NCI-H82 treated with DMSO at 0.1 percent for 48 hours (cell line): Measurements from ENCODE around the gene EPB41.
"Not testable (repeated sequence)": the region's sequence is repeated elsewhere in the genome, so short reads cannot be mapped to it uniquely, and the experiment has no call there.

Experiments used
- DNase-seq: peaks from one replicate; lab custom pipeline; 2025; ENCODE audit not compliant: unreplicated experiment; lab: John Stamatoyannopoulos, UW

Gene EPB41

DNA sequence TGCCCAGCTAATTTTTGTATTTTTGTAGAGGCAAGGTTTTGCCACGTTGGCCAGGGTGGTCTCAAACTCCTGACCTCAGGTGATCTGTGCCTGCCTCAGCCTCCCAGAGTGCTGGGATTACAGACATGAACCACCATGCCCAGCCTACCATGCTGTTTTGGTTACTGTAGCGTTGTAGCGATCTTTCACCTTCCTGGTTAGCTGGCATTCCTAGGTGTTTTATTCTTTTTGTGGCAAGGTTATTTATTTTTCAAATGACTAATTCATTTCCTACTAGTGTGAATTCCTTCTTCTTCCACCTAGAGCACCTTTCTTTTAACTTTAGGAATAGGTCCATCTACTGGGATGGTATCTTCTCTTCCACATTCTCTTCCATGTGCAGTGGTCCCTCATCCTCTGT, 180.1 kb downstream of the EPB41 start:
- no peak for DNase-seq

- no peak for DNase-seq
Observed at GRCh38 chr1:29094954-29095353, 180.6 kb downstream of the EPB41 start.

- DNase-seq: no peak
Observed at GRCh38 chr1:29096231-29096886, 182.0 kb downstream of the EPB41 start.

GRCh38 chr1:29099286-29099685, 184.9 kb downstream of the EPB41 start:
- no peak for DNase-seq

GRCh38 chr1:29100487-29100886, 186.1 kb downstream of the EPB41 start:
- no peak for DNase-seq

DNA sequence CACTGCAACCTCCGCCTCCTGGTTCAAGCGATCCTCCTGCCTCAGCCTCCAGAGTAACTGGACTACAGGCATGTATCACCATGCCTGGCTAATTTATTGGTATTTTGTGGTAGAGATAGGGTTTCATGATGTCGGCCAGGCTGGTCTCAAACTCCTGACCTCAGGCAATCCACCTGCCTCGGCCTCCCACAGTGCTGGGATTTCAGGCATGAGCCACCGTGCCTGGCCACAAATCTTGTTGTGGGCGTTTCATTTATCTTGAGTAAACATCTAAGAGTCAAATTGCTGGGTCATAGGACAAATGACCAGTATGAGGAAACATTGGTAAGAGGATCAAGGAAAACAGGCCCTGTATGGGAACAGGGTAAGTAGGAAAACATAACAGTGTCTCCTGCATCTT, 191.5 kb downstream of the EPB41 start:
- DNase-seq: no peak

DNA sequence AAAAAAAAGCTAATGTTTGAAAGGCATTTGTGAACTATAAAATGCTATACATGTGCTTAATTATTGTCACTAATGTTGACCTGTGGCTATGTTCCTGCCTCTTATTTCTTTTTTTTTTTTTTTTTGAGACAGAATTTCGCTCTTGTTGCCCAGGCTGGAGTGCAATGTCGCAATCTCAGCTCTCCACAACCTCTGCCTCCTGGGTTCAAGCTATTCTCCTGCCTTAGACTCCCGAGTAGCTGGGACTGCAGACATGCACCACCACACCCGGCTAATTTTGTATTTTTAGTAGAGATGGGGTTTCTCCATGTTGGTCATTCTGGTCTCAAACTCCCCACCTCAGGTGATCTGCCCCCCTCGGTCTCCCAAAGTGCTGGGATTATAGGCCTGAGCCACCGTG, 193.7 kb downstream of the EPB41 start:
- not testable (repeated sequence) for DNase-seq

GRCh38 chr1:29112705-29113412, 198.5 kb downstream of the EPB41 start:
- DNase-seq: no peak

GRCh38 chr1:29113413-29114117, 199.2 kb downstream of the EPB41 start:
- DNase-seq: no peak

DNA sequence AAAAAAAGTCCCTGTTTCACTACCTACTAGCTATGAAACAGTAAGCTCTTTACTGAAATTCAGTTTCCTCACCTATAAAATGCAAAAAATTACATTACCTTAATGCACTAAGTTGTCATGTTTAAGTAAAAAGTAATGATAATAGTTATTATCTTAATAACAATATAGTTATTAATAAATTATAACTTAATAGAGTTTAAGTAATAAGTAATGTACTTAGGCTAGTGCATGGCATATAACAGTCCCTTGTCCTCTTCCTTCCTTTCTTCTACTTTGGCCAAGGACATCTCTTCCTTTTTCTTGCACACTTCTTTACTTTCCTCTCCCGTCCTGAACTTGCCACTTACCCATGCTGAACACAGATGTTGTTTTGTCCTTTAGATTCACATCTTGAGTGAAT, 200.3 kb downstream of the EPB41 start:
- DNase-seq: no peak

DNA sequence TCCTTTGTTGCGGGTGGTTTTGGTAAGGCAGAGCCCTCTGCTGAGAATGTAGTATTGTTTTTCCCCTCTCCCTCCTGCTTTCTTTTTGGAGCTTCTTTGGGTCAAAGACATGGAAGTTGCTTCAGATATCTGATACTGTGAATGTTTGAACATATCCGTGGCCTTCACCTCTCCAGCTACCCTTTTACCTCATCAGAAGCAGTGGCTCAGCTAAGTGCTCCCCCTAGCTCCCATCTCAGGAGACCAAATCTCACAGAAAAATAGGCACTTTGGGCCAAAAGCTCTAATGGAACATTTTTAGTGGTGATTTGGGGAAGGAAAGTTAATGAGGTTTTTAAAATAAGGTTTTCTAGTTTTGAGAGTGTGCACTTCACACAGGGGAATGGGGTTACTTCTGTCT, 203.0 kb downstream of the EPB41 start:
- DNase-seq: no peak

GRCh38 chr1:29119121-29119929, 205.0 kb downstream of the EPB41 start:
- no peak for DNase-seq

GRCh38 chr1:29120367-29120766, 206.0 kb downstream of the EPB41 start:
- no peak for DNase-seq

DNA sequence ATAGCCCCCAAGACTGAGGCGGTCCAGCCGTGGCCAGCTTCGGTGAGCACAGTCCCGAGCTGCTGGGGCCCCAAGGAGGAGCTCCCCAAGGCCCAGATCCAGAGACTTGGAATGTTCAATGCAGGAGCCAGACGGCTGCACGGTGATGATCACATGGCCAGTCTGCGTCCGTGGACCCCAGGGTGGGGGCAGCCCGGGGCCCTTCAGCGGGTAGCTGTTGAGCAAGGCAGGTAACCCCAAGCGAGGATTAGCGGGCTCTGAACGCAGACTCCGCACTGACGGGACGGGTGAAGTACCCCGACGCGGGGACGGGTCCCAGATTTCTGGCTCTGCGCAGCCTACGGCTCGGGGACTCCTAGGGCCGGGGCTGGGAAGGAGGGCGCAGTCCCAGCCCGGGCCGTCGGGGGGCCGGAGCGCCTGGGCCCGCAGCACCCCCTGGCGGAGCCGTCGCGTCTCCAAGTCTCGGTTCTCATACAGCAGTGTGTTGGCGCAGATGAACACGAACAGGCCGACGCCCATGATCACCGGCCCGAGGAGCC, 206.6 kb downstream of the EPB41 start:
- peak; percentile 62 for DNase-seq

DNA sequence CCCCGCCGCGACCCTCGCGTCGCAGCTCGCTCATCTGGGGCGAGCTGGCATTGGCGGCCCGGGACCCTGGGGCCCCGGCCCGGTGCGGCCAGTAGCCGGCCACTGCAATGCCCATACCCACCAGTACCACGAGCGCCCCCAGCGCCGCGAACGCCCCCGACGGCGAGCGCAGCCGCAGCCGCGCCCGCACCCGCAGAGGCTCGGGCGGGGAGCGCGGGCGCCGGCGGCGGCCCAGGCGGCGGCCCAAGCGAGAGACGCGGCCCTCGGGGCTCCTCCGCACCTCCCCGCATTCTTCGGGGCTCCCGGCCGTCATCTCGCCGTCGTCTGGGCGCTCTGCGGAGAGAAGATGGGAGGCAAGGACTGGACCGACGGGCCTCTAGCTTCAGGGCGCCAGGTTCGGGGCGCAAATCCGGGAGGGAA, 207.2 kb downstream of the EPB41 start:
- DNase-seq: no peak

GRCh38 chr1:29121936-29122681, 207.7 kb downstream of the EPB41 start:
- no peak for DNase-seq

GRCh38 chr1:29122682-29123052, 208.3 kb downstream of the EPB41 start:
- DNase-seq: no peak

GRCh38 chr1:29123053-29123886, 208.9 kb downstream of the EPB41 start:
- DNase-seq: no peak

DNA sequence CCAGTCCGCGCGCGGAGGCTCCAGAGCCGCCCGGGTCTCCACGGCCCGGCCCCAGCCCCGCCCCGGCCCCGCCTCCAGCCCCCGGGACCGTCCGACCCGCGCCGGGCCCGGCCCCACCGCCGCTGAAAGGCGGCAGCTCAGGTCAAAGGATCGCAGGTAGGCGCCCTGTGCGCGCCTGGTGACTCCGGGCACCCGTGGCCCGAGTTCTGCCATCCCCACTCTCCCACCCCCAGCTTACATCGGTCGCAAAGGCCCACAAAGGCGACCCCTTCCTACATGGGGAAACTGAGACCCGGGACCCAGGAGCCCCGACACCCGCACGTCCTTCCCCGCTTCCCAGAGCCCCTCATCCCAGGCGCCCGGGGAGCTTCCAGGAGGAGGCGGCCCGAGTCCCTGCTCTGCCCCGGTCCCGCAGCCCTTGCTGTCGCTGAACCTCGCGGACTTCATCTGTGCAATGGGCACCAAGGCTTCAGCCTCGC, 209.6 kb downstream of the EPB41 start, which contains the start of gene TMEM200B:
Gene TMEM200B, minus strand, starts transcription at position 17 of the 479 bp plus-strand sequence. CDS start 2,075 bp downstream, outside the sequence.
- no peak for DNase-seq
